NCI-H2081 treated with DMSO at 0.1 percent for 48 hours (cell line): Measurements from ENCODE around the gene THEMIS.
"Not testable (repeated sequence)": the region's sequence is repeated elsewhere in the genome, so short reads cannot be mapped to it uniquely, and the experiment has no call there.

Experiments used
- DNase-seq: peaks from one replicate; lab custom pipeline; 2025; lab: John Stamatoyannopoulos, UW

THEMIS gene

DNA sequence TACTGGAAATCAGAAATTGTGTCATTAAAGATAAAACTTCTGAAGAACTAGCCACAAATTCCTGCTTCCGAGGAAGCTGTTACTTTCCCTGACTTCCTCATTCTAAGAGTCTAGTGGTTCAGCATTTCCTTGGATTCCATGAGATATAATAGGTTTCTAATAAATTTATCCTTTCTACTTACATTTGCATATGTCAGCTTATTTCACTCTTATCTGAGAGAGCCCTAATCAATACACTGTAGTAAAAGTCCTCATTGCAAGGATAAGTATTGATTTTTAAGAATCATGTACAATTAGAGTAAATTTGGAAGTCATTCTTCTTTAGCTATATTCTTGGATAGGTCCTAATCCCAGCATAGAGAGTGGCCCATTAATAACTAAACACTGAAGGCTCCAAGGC, 16.9 kb upstream of the THEMIS start:
- DNase-seq = no peak

DNA sequence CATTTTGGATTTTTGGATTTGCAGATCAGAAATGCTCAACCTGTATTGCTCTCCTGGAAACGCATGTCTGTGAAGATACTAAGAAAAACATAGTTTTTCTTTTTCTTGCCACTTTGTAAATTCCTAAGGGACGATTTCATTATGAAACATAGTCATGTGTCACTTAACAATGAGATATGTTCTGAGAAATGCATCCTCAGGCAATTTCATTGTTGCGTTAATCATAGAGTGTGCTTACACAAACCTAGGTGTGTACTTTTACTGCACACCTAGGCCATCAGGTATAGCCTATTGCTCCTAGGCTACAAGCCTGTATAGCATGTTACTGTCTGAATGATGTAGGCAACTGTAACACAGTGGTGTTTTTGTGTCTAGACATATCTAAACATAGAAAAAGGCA, 13.4 kb upstream of the THEMIS start:
- no peak for DNase-seq

DNA sequence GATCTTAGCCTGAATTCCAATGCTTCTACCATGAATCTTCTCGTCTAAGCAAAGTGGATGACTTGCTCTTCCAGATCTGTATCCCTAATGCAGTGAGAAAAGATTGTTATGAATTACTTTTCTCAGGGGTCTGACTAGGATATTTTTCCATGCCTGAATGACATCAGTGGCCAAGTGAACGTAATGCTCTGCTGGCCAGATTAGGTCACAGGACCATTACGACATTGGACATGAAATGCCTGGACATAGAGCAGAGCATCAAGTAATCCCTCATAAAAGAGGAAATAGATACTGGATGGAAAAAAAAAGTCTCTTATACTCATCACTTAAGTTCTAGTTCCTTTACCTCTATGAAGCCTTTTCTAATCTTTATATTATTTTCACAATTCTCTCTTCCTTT, 12.1 kb upstream of the THEMIS start:
- DNase-seq = no peak

DNA sequence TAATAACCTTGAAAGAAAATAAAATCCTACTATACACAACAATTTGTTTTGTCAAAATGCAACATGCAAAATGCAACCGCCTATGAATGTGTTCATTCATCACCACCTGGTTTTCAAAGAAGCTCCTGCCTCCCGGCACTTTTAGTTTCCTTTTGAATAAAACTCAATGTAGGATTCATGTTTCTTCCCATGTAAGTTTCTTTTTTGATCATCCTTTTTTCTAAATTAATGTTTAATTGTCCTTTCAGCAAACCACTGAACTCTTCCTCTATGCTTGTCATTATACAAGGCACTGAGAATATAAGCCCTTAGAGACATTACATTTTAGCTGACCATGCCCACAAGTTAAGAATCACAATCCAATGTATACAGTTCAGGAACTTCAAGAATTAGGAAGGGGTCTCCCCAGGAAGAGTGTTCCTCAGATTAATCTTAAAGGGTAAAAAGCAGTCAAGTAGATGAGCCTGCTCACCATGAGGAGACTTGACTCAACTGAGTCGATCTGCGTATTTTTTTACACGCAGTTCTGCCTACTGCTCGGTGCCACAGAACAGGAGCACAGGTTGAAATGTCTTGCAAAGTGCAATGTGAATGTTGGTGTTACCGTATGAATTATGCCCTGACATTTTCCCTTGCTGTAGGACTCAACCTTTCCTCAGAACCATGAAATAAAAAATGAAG, 7.2 kb upstream of the THEMIS start:
- no peak for DNase-seq

GRCh38 chr6:127904160-127904559, 3.3 kb upstream of the THEMIS start:
- no peak for DNase-seq

DNA sequence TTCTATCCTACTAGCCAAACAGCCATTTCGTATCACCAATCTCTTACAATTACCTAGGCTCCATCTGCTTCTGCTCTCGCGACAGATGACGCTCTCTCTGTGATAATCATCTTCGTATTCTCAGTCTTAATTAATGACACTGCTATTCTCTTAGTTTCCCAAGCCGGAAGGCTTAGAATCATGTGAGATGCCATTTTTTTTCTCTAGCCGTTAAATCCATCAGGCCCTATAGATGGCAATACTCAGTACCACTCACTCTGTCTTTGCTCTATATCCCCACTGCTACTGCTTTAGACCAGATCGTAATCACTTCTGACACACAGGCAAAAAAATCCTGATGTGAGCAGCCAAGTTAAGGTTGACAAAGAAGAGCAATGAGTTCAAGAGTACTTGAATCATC, 2.1 kb upstream of the THEMIS start:
- no peak for DNase-seq

DNA sequence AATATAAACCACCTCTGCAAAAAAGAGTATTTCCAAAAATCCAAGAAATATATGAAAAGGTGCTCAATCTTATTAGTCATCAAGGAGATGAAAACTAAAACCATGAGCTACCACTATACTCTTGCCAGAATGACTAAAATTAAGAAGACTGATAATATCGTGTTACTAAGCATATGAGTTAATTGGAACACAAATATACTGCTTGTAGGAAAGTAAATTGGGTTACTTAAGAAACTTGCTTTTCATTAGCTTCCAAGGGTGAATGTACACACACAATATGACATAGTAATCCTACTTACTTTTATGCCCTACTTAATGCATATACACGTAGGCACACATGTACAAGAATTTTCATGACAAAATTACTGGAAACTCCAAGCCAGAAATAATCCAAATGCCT, 3.4 kb downstream of the THEMIS start:
- no peak for DNase-seq

DNA sequence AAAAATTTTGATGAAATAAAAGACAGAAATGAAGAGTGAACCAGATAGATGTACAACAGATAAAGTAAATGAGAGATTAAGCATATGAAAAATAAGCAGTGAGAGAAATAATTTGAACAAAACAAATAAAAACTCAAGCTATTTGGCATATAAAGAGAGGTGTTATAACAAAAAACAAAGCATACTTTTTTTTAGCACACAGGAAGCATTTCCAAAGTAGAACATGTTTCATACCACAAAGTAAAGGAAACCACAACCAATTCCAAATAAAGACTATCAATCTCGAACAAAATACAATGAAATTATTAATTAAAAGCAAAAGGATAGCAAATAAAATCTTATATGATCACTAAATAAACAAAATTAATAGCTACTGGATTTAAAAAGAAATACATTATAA, 6.8 kb downstream of the THEMIS start:
- no peak for DNase-seq

DNA sequence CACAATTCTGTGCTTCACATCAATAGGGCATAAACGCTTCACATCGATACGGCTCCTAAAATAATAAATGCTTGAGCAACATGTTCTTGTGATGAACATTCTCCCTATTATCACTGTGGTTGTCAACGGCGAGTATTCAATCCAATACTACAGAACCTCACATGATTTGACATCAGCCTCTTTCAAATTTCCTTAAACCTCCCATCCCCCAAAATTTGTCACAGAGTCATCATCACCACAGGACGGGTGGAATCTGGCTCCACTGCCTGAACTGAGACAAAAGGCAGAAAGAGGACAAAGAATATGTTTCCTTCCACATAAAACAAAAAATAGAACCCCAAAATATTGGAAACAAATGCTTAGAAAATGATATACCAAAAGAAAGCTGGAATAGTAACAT, 7.3 kb downstream of the THEMIS start:
- DNase-seq = no peak

DNA sequence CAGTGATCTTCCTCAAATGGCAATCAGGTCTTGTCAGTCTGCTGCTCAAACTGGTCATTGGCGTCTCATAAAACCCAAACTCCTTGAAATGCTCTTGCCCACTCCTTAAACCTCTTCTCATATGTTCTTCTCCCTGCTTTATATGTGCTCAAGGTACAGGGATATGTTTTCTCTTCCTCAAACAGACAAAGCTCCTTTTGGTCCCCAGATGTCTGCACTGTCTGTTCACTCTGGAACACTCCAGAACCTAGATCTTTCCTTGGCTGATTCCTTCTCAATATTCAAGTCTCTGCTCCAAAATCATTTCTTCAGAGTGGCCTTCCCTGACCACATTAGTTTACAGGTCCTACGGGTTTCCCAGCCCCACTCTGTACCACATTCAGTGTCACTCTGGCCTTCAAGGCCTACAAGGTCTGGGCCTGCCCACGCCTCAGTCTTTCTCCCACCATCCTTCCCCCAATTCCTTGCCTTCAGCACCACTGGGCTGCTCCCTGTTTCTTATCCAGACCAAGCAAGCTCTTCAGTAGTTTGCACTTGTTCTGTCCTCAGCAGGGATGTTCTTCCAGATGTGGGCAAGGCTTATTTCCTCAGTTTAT, 9.0 kb downstream of the THEMIS start:
- DNase-seq = no peak

- DNase-seq = no peak
These were observed 14.3 kb downstream of the THEMIS start for GRCh38 chr6:127886603-127887002.

- no peak for DNase-seq
These were observed 16.7 kb downstream of the THEMIS start for GRCh38 chr6:127884134-127884533.

DNA sequence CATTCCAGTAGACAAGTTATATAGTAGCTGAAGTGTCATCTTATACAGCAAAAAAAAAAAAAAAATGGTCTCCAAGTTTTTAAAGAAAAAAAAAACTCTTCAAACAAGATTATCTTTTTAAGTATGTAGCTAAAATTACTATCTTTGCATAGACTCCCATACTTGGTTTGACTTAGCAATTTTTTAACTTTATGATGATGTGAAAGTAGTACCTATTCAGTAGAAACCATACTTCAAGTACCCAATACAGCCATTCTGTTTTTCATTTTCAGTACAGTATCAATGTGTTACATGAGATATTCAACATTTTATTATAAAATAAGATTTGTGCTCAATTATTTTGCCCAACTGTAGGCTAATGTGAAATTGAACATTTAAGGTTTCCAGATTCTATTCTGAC, 18.9 kb downstream of the THEMIS start:
- not testable (repeated sequence) for DNase-seq

DNA sequence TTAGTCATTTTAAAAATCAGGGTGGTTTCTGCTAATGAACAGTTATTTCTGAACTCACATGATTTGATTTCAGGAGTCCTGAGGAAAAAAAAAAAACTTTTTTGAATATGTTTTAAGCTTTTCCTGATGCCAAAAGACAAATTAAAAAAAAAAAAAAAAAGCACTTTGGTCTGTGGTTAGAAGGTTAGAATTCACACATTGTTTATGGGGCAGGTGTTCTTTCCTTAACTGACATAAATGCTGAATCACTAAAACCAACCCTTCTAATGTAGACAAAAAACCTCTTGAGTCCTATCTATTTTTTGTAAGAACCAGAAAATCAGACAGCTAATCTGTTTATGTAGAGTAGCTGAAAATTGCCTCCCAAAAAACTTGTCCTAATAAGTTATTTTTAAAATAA, 20.4 kb downstream of the THEMIS start:
- DNase-seq = no peak

DNA sequence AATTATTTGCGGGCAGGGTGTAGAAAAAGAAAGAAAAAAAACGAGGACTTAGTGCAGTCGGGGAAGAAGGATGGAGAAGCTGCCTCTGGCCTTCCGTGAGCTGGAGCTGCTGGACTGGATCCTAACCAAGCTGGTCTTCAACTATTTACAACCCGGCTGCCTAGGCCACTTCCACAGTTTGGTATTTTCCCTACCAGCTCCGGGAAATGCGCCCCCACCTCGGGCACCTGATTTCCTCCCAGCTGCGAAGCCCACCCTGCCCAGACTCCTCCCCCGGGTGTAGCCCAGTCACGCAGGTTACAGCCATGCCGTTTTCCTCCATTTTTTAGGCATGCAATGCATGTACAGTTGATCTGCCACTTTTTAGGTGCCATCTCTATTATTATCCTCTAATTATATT, 21.2 kb downstream of the THEMIS start:
- DNase-seq = no peak

DNA sequence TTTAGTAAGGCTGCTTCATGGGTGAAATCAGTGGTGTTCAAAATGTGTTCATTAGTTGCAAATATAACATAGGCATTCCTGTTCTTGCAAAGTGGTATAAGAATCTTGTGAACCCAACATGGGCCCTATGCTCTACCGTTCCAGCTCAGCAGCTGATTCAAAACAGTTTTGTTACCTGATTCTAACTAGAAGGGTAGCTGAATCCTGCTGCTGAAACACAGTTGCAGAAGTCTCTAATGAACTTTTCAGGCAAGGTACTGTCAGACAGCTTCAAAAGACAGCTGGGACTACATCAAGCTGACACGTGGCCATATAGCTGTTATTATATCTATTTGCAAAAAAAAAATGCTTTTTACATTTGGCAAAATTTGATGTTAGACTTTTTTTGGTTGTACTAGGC, 22.7 kb downstream of the THEMIS start:
- no peak for DNase-seq

GRCh38 chr6:127877231-127877630, 23.6 kb downstream of the THEMIS start:
- DNase-seq = no peak

GRCh38 chr6:127869772-127870404, 31.0 kb downstream of the THEMIS start:
- DNase-seq = no peak

GRCh38 chr6:127869183-127869582, 31.7 kb downstream of the THEMIS start:
- no peak for DNase-seq

- DNase-seq = no peak
These were observed 32.5 kb downstream of the THEMIS start for GRCh38 chr6:127868338-127868737.

GRCh38 chr6:127866766-127867165, 34.1 kb downstream of the THEMIS start:
- no peak for DNase-seq

GRCh38 chr6:127865108-127865507, 35.8 kb downstream of the THEMIS start:
- no peak for DNase-seq

GRCh38 chr6:127864701-127865100, 36.2 kb downstream of the THEMIS start:
- no peak for DNase-seq

DNA sequence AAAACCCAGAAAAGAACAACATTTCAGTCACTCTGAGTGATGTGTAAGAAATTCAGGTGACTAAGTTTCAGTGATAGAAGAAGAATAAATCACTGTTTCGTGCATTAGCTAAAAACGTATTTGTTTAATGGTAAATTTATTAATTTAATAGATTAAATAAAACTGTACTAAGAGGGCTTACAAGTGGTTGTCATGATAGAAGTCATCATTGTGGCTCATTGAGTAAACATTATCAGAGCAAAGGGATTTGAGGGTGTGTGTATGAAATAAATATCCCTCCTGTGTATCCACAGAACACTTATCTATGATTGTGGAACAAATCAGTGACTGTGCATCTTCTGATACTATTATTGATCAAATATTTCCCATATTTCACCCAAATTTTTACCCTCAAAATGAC, 40.1 kb downstream of the THEMIS start:
- DNase-seq = no peak
